GM19452 (cell line): ENCODE results near the gene ITGB2.

Experiments used
- ATAC-seq: cut with Tn5 transposase; IDR thresholded peaks from one replicate; pipeline ENCODE4 v1.9.1; 2021; ENCODE audit not compliant: unreplicated experiment

The ITGB2 gene

DNA sequence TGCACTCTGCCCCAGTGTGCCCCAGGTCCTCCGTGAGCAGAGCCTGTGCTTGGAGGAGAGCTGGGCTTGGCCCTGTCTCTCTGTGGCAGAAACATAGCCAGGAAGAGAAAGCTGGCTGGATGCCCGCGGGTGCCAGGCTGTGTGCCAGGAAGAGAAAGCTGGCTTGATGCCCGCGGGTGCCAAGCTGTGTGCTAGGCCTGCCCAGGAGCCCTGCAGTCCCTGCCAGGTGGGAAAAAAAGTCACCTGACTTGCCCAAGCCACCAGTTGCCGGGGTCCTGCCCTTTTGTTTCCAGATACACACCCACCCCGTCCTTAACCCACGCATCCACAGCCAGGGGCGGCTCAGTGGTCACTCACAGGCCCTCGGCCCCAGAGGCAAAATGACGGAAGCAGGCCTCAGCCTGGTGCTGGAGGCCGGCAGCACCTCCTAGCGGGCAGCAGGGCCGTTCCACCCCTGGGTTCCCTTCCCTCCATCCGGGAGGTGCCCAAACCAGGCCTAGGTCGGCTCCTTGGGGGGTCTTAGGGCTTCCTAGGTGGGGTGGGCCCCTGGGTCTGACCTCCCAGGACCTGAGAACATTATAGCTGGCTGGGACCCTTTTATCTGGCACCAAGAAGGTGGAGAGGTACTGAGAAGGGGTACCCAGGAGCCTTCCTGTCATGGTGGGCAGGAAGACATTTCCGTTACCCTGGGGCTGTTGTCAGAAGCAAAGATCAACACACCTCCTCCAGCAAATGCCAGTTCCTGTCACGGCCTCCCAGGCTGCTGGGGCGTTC is 9.1 kb downstream of the ITGB2 start:
- ATAC-seq, result no peak

DNA sequence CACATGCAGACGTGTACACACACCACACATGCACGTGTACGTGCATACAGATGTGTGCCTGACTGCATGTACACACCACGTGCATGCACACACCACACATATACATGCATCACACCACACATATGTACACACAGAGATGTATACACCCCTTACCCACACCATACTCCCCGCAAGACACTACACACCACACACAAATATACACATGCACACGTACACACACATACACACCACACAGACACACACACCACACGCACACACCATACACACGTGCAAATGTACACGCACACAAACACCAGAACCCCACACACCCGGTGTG is 9.7 kb downstream of the ITGB2 start:
- ATAC-seq, result no peak

DNA sequence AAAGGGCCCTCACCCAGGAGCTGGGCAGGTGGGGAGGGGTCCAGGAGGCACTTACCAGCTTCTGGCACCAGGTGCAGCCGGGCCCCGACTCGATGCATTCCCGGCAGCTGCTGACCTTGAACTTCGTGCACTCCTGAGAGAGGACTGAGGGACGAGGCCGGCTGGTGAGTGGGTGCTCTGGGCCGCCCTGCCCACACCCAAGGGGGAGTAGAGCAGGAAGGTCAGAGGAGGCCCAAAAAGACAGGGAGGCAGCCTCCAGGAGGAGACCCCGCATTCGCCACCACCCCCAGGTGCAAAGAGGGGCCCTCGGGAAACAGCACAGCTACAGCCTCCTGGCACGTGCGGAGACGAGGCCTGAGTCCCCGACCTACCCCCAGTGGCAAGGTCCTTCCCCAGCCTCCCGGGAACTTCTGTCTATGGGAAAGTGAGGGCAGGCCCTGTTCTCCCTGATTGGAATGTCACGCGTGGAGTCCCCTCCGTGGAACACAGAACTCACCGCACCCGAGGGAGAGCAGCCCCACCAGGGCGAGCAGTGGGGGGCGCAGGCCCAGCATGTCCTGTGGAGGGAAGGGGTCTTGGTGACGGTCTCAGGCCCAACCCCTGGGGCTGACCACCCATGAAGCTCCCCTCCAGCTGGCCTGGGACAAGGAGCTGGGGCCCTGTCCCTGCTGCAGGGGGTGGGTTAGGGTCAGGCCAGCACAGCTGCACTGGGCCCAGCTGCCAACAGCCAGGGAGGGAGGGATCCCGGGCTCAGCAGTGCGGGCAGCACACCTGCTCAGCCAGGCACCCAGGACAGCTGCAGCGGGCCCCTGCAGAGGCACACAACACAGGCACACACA is 10.3 kb downstream of the ITGB2 start:
- ATAC-seq, result no peak

DNA sequence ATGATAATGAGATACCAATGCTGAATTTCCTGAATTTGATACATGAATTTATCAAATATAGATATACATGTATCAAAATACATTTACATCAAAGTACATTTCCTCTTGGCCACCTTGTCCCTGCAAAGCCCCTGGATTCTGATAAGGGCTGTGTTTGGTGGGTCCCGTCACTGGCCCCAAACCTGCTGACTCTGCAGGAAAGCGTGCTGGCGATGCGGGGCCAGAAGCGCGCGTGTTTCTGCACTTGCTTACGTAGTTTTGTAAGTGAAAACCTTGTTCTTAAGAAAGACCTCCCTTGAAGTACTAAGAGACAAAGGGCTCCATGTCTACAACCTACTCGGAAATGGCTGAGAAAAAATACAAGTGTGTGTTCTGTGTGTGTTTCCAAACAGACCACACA is 11.0 kb downstream of the ITGB2 start:
- no peak for ATAC-seq

DNA sequence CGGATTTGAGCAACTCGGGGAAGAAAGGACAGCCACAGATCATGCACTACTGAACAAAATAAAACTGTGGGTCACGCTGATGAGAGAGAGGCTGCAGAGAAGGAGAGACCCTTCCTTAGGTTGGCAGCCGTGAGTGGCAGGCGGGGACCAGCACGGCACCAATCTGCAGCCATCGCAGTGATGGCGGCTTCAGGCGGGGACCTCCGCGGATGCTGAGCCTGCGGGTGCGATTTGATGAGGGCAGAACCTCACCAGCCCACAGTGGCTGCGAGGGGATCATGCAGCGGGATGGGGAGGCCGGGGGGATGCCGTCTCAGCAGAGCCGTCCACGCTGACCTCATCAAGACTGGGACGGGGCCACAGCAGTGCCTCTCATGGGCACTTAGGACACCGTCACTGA is 11.8 kb downstream of the ITGB2 start:
- no peak for ATAC-seq

DNA sequence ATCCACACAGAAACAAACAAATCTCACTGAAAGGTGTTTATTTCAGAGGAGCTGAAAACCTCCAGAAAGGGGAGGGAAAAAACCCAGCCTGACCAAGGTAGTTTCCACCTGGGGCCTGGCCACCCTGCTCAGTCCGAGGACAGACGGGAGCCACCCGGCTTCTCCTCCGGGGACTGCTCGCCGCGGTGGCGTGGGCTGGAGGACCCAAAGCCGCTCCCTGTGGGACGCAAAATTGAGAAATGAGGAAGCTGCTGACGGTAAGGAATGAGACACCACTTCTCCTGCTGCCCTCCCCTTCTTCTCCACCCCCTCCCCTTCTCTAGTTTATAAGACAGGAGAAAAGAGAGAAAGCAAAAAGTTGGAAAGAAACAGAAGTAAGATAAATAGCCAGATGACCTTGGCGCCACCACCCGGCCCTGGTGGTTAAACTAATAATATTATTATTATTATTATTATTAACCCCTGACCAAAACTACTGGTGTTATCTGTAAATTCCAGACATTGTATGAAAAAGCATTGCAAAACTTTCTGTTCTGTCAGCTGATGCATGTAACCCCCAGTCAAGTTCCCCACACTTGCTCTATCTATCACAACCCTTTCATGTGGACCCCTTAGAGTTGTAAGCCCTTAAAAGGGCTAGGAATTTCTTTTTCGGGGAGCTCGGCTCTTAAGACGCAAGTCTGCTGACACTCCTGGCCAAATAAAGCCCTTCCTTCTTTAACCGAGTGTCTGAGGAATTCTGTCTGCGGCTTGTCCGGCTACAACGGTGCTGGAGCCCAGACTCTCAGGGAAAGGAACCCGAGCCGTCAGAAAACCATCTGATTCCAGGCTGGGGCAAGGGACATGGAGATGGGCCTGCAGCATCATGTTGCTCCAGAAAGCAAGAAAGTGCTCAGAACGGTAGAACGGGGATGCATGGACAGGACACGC is 12.5 kb downstream of the ITGB2 start:
- no peak for ATAC-seq

DNA sequence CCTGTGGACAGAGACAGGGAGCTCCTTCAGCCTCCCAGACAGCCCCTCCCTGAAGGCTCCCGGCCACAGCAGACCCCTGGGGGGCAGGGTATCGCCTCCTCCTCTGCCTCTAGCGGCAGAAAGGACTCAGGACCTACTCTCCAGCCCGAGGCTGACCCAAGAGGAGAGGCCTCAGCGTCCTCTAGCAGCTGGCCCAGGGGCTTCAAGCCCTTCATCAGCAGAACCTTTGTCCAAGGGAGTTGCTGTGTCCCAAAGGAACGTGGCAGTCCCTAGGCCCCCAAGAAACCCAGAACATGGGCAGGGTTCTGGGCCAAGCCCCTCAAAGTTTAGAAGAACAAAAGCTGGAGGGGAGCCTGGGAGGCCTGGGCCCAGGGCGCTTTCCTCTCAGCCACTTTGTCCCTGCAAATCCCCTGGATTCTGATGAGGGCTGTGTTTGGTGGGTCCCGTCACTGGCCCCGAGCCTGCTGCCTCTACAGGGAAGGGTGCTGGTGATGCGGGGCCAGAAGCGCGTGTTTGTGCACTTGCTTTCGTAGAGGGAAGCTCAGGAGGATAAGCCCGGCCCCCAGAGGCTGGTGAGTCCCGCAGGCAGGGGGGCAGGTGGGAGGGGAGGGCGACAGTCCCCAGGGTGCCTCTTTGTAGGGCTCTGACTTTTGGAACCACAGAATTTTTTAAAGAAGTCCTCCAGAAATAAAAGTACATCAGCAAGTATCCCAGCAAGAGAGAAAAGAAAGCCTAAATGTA is 13.3 kb downstream of the ITGB2 start:
- ATAC-seq, result no peak

DNA sequence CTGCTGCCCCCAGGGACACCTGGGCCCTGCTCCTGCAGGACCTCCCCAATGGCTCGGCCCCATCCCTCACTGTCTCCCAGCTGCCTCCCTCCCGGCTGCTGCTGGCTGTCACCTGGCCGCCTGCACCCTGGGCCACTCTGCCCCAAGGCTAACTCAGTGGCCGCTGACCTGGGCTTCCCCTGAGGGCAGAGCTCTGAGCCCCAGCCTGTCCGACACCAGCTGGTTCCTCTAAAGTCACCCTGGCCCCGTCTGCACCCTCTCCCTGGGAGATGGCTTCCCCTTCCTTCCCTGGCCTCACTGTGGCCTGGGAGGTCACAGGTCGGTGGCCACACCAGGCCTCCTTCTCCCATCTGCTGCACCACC is 15.0 kb downstream of the ITGB2 start:
- ATAC-seq, result no peak

DNA sequence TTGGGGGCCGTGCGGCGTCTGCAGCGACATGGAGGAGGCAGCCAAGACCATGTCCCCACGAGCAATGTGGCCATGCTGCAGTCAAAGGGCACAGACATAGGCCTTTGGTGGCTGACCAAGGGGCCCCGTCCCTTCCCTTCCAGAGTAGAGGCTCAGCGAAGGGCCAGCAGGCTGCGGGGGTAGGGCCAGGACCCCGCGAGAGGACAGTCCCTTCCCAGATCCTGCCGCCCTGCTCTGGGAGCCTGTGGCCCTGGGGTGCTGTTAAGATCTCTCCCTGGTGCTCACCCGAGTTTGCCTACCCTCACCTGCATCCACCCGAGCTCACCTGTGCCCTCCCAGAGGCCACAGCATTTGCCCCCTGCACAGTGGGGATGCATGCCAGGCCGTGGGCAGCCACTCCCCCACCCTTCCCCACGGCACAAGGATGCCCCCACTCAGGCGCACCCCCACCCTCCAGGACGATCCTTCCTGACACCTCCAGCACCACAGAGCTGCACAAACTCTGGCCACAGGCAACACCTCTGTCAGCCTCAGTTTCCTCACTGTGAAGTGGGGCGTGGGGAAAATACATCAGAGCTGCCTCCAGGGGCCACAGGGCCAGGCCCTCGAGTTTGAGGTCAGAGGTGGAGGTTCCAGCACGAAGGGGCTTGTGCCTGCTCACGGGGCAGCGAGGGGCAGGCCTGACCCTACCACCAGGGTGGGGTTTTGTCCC is 15.5 kb downstream of the ITGB2 start:
- ATAC-seq, result no peak

DNA sequence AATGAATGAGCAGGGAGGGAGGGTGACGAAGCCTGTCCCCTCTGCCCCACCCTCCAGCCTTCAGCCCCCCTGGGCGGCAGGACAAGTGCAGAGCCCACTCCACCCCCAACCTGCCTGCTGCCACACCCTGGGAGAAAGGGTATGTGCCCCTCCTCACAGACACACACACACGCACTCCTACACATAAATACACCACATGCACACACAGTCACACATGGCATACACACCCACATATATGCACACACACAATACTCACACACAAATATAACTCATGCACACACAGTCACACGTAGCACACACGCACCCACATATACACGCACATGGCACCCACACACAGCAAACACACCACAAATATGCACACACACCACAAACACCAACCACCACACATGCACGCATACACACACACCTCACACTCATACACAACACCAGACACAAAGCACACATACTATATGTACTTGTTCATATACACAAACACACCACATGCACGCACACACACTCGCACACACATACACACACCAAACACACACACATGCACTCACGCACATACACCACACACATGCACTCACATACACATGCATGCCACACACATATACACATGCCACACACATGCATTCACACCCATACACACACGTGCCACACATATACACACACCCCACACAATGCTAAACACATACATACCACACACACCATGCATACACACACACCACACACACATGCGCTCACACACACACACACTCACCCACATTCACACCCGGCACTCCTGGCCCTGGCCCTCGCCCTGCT is 16.4 kb downstream of the ITGB2 start:
- no peak for ATAC-seq

DNA sequence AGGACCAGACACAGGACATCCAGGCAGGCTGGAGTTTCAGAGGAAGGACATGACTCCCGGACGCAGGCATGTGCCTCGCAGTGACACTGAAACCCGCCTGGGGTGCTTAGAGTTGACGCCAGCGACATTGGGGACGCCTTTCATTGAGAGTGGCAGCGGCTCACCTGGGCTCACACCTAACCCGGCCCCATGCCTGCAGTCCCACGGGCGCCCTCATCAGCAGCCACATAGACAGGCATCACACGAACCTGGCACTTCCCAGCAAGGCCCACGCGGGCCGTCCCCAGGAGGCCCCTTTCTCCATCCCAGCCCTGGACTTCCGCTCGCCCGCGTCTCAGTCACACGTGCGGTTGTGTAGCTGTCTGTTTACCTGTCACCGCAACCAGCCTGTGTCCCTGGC is 17.0 kb downstream of the ITGB2 start:
- no peak for ATAC-seq

DNA sequence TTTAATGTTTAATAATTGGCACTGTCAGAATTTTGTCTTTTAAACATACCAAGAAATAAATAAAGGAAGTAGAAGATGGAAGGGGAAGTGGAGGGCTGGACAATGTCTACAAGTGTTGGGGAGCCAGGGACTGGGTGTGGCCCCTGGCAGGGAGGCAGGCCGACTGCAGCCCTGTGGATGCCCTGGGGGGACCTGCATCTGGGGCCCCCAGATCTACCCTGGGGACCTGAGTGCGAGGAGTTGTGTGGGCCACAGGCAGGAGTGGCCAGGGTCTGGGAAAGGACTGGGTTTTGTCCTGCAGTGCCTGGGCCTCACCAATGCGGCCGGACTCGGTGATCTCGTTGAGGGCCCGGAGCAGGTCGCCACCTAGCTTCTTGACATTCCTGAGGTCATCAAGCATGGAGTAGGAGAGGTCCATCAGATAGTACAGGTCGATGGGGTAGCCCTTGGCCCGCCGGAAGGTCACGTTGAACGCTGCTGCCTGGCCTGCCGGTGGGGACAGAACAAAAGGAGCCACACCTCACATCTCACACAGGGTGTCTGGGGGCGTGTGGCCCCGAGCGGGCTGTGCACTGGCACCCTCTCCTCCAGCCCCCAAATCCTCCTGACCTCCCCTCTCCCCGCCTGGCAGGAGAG is 17.5 kb downstream of the ITGB2 start:
- ATAC-seq, result no peak

DNA sequence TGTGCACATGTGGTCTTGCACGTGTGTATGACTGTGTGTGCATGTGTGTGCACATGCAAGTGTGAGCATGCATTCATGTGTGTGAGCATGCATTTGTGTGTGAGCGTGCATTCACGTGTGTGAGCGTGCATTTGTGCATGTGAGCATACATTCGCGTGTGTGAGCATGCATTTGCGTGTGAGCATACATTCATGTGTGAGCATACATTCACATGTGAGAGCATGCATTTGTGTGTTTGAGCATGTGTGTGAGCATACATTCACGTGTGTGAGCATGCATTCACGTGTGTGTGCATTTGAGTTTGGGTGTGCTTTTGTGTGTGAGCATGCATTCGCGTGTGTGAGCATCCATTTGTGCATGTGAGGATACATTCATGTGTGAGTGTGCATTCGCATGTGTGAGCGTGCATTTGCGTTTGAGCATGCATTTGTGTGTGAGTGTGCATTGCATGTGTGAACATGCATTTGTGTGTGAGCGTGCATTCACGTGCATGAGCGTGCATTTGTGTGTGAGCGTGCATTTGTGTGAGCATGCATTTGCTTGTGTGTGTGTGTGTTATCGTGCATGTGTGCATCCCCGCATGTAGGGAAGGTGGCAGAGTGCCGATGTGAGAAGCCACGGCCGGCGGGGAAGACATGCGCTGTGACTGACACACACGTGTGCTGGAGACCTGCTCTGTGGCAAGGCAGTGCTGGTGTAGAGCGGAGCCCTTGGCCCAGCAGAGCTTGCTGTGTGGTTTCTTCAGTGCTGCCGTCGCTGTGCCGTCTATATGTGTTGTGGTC is 18.2 kb downstream of the ITGB2 start:
- no peak for ATAC-seq

DNA sequence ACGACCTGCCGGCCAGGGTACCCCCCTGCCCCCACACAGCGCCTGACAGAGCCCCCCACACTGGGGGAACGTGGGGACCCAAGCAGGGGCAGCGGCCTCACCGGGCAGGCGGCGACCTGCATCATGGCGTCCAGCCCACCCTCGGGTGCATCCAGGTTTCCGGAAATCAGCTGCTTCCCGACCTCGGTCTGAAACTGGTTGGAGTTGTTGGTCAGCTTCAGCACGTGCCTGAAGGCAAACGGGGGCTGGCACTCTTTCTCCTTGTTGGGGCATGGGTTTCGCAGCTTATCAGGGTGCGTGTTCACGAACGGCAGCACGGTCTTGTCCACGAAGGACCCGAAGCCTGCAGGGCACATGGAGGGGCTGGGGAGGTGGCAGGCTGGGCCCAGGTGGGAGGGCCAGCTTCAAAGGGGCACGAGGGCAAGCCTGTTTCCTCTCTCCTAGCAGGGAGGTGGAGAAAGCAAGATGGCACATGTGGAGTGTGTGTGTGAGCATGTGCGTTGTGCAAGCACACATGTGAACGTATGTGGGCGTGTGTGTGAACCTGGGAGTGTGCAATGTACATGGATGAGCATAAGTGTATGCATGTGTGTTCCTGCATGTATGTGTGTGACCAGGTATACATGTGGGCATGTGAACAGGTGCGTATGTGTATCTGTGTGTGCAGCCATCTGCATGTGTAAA is 19.2 kb downstream of the ITGB2 start:
- ATAC-seq, result no peak

DNA sequence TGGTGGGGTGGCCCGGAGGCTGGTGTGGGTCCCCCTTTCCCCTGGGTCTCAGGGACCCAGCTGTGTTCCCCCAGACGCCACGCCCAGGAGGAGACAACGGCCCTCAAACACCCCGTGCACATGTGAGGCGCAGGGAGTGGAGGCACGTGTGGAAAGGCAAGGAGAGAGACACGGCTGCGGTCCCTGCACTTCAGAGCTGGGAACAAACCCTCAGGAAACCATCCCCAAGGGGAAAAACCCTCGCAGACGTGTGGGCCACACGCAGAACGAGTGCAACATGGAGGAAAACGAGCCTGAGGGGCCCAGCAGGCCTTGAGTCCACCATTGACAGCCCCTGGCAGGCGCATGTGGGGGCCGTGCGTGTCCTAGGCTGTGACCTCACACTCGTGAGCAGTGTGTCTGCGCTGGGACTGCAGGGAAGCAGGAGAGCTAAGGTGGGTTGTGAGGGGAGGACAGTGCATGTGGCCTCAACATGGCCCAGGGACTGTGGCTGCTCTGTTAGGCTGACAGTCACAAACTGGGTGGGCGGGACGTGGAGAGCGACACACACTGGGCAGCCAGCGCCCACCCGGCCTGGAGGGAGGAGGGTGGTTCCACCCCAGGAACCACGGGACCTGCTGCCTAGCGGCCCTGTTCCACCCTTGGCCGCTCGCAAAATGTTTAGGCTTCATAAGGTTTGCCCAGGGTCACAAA is 20.0 kb downstream of the ITGB2 start:
- ATAC-seq, result no peak

DNA sequence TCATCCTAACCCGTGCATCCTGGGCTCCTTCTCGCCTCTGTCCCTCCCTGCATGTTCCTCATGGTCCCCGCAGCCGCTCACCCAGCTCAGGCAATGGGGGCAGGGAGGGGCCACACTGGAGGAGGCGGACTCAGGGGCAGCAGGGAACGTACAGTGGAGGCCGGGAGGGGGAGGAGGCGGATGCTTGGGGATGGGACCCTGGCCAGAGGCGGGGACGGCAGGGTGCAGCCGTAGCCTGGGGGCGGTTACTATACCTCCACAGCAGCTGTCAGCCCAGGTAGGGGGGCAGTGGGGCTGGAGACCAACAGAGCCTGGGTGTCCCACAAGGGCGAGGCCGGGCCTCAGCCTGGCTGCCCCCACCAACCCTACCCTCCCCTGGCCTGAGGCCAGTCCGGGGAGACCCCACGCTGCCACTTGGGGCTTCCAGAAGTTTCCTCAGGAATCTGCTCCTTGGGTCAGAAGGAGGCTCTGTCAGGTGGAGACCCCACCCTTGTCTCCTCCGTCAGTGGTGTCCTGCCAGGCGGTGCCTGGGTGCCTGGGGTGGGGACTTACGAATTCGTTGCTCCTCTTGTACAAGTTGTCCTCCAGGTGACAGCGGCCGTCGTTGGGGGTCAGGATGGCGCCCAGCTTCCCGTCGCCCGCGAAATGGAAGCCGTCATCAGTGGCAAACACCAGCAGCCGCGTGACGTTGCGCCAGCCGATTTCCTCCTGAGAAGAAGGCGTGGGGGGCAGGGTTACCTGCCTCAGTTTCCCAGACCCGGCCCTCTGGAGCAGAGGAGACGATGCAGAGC is 20.7 kb downstream of the ITGB2 start:
- ATAC-seq, result no peak
